GM19452 (cell line): ENCODE measurements around the gene DDR1.
"Not testable (repeated sequence)": the region's sequence is repeated elsewhere in the genome, so short reads cannot be mapped to it uniquely, and the experiment has no call there.

Source experiments
- ATAC-seq: cut with Tn5 transposase; IDR thresholded peaks from one replicate; pipeline ENCODE4 v1.9.1; 2021; ENCODE audit not compliant: unreplicated experiment

DDR1 gene

GRCh38 chr6:30852459-30852858 lies 31.9 kb upstream of the DDR1 start:
- not testable (repeated sequence) for ATAC-seq

GRCh38 chr6:30854285-30855040 lies 29.9 kb upstream of the DDR1 start:
- no peak for ATAC-seq

DNA sequence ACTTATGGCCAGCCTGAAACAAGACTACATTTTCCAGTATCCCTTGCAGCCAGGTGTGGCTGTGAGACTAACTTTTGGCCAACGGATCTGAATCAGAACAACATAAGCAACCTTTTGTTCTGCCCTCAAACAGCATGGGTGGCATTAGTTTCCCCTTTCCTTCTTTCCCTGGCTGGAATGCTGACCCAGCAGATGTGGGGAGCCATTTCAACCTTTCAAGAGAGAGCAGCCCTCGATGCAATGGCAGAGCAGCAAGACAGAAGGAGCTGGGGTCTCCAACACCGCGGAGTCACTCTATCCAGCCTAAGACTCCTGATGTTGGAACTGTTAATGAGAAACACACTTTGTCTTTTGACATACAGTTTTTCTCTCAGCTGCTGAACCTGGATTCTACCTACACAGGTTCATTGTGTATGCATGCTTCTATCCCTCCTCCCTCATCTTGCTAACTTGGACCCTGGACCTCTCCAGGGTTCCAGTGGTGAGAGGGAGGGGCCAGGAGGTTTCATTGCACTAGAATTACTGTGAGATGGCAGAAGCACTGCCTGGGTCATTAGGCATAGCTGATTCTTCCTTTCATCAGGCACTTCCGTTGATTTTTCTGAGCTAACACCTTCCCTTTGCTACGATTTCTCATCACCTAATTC lies 28.8 kb upstream of the DDR1 start:
- no peak for ATAC-seq

- ATAC-seq, result no peak
Measured at GRCh38 chr6:30857112-30857511, 27.2 kb upstream of the DDR1 start.

GRCh38 chr6:30857549-30857948 lies 26.8 kb upstream of the DDR1 start:
- ATAC-seq, result no peak

GRCh38 chr6:30859726-30860125 lies 24.6 kb upstream of the DDR1 start:
- not testable (repeated sequence) for ATAC-seq

- ATAC-seq, result no peak
Measured at GRCh38 chr6:30861257-30862048, 22.9 kb upstream of the DDR1 start.

- ATAC-seq, result no peak
Measured at GRCh38 chr6:30862156-30862875, 22.0 kb upstream of the DDR1 start.

DNA sequence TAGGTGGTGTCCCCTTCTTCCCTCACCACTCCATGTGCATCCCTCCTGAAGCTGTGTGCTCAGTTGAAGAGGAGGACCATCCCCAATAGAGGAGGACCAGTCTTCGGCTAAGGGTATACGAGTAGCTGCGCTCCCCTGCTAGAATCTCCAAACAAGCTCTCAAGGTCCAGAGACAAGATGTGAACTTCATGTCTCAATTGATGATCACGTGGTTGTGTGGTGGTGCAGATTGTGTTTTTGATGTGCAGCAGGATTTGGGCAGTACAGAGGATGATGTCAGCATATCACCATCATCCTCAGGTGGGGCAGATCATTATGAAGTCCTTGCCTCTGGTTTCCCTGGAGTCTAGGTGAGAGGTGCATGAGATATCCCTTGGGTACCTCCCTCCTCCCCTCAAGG lies 20.0 kb upstream of the DDR1 start:
- no peak for ATAC-seq

DNA sequence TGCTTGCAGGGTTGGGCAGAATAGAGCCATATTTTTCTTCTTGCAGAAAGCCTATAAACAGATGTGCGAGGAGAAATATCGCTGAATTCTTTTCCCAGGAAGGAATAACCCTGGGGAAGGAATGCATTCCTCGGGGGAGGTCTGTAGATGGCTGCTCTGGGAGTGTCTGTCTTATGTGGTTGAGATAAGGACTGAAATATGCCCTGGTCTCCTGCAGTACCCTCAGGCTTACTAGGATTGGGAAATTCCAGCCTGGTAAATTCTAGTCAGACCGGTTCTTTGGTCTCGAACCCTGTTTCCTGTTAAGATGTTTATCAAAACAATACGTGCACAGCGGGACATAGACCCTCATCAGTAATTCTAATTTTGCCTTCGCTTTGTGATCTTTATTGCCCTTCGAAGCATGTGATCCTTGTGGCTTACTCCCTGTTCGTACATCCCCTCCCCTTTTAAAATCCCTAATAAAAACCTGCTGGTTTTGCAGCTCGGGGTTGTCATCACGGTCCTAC lies 15.0 kb upstream of the DDR1 start:
- not testable (repeated sequence) for ATAC-seq

- ATAC-seq, result no peak
Measured at GRCh38 chr6:30870546-30870945, 13.8 kb upstream of the DDR1 start.

GRCh38 chr6:30871592-30872183 lies 12.6 kb upstream of the DDR1 start:
- ATAC-seq, result no peak

DNA sequence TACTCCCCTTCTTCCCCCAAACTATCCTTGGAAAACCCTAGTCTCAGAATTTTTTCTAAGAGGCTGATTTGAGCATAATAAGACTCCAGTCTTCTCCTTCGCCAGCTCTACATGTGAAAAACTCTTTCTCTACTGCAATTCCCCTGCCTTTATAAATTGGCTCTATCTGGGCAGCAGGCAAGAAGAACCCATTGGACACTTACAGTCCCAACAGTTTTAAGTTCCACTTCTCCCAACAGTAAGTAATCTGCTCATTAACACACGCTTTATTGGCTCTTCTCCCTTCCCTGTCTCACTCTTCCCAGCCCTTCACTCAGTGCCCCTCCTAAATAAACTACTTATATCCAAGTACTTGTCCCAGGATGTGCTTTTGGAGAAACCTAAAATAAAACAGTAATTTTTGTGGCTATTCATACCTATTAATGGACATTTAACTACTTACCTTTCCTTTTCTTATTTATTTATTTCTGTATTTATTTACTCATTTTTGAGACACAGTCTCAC lies 11.1 kb upstream of the DDR1 start:
- ATAC-seq, result no peak

DNA sequence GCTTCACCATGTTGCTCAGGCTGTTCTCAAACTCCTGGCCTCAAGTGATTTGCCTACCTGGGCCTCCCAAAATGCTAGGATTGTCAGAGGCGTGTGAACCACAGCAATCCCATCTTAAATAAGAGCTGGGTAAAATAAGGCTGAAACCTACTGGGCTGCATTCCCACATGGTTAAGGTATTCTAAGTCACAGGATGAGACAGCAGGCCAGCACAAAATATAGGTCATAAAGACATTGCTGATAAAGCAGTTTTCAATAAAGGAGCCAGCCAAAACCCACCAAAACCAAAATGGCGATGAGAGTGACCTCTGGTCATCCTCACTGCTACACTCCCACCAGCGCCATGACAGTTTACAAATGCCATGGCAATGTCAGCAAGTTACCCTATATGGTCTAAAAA lies 10.5 kb upstream of the DDR1 start:
- not testable (repeated sequence) for ATAC-seq

GRCh38 chr6:30875244-30876038 lies 8.9 kb upstream of the DDR1 start:
- no peak for ATAC-seq

- no peak for ATAC-seq
Measured at GRCh38 chr6:30876039-30876730, 8.1 kb upstream of the DDR1 start.

DNA sequence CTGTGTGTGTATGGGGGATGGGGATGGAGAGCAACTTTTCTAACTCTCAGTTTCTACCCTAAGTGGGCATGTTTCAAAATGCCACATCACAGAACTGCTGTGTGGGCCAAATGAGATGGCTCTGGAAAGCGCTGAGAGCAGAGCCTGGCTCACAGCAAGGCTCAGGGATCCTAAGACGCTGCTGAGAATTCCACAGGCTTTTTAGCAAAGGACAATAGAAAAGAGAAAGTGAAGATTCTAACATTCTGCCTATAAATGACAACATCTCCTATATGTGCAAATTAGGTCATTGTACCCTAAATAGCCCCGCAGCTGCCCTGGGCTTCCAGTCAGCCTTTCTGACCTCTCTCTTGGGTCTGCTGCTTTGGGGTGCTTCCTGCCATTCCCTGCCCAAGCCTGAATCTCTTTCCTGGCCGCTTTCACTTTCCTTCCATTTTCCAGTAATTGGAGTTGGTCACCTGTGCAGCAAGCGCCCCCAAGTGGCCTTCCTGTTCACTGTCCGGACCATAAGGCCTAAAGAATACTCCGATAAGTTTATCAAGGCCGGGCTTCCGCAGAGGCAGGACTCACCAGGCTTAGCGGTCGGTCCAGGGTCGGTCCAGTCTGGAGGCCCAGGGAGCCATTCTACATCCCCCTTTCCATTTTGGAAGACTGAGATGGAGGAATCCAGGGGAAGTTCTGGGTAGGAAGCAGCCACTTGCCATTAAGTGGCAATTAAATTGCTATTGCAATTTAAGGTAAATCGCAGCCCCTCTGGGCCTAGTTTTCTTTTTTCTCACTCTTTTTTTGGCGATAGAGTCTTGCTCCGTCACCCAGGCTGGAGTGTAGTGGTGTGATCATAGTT lies 6.7 kb upstream of the DDR1 start:
- no peak for ATAC-seq
